AG04449 (cell line): ENCODE results near the gene DUSP19.

Experiments
- CTCF ChIA-PET: fragments of 350-600 bp; formaldehyde crosslinking; extraction: SDS; loops from one replicate; lab custom pipeline; 2021; ENCODE audit warnings: antibody characterized with exemption; lab: Yijun Ruan, JAX
- POLR2A ChIA-PET: fragments of 400-600, 350-600 bp; formaldehyde crosslinking; extraction: SDS; loops from one replicate; lab custom pipeline; 2020; ENCODE audit warnings: antibody characterized with exemption, inconsistent platforms; lab: Yijun Ruan, JAX
- DNase-seq: peaks from one replicate; pipeline ENCODE4 v3.0.0-alpha.2; 2010; ENCODE audit warnings: low read depth, low spot score
- H3K4me3 ChIP-seq: 2 replicates; pipeline ENCODE4 v1.5.1; 2011; ENCODE audit warnings: low read depth, mild to moderate bottlenecking, control low read depth, low read length
- TF ChIP-seq, protein P1 (sequence below): IDR thresholded peaks from one replicate; pipeline ENCODE4 v1.5.1; 2011; ENCODE audit warnings: mild to moderate bottlenecking, moderate library complexity, low read length, control low read depth, inconsistent platforms; ENCODE audit not compliant: insufficient read depth; ENCODE audit errors: missing control alignments

The DUSP19 gene

DNA sequence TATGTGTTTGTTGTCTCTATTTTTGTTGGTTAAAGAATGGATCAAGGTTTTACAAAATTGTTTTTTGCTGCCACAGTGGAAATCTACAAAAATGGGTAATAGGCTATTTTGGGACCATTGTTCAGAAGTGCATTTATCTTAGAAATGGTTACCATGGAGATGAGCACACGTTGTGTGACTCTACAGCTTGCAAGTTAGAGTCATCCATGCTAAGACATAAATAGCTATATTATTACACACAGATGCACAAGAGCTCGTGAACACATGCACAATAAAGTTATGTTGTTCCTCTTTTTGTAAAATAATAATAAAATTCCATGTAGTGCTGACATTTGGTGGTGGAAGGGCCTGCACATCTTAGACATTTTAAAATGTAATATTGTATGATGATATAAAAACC is 15.5 kb upstream of the DUSP19 start:
- DNase-seq: no peak
- CTCF ChIA-PET: interaction anchor here (0.9 kb wide), 2 partner anchors 8 to 23 kb away, joined by 3 read pairs; no protein-coding TSS in a partner anchor
- POLR2A ChIA-PET: interaction anchor here (1.0 kb wide), 1 partner anchor 15 kb away, joined by 3 read pairs; the partner anchor contains the start of gene DUSP19
- TF ChIP-seq, protein P1, sequence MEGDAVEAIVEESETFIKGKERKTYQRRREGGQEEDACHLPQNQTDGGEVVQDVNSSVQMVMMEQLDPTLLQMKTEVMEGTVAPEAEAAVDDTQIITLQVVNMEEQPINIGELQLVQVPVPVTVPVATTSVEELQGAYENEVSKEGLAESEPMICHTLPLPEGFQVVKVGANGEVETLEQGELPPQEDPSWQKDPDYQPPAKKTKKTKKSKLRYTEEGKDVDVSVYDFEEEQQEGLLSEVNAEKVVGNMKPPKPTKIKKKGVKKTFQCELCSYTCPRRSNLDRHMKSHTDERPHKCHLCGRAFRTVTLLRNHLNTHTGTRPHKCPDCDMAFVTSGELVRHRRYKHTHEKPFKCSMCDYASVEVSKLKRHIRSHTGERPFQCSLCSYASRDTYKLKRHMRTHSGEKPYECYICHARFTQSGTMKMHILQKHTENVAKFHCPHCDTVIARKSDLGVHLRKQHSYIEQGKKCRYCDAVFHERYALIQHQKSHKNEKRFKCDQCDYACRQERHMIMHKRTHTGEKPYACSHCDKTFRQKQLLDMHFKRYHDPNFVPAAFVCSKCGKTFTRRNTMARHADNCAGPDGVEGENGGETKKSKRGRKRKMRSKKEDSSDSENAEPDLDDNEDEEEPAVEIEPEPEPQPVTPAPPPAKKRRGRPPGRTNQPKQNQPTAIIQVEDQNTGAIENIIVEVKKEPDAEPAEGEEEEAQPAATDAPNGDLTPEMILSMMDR: no peak
- H3K4me3 ChIP-seq: no peak overlapping the region

GRCh38 chr2:183068561-183068960 is 10.0 kb upstream of the DUSP19 start:
- TF ChIP-seq, protein P1: no peak
- DNase-seq: no peak
- POLR2A ChIA-PET: no interaction called here
- CTCF ChIA-PET: interaction anchor here (0.6 to 6.2 kb wide), 3 partner anchors 8 to 11 kb away, joined by 3 to 30 read pairs (median 3); partner anchors contain the start of gene DUSP19
- no peak overlapping the region for H3K4me3 ChIP-seq

DNA sequence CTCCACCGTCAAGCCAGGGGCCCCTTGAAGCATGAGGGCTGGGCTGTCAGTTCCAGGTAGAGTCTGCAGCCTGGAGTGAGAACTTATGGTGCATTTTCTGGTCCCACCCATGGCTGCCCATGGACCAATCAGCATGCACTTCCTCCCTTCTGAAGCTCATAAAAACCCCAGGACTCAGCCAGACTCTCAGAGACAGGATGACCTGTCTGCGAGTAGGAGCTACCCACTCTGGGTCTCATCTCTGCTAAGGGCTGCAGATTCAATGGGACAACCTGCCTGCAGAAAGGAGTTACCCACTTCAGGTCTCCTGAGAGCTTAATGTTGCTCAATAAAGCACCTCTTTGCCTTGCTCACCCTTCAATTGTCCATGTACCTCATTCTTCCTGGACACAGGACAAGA is 9.4 kb upstream of the DUSP19 start:
- POLR2A ChIA-PET: no interaction called here
- no peak for DNase-seq
- CTCF ChIA-PET: interaction anchor here (0.6 to 6.2 kb wide), 3 partner anchors 9 to 32 kb away, joined by 3 to 30 read pairs (median 3); partner anchors contain the start of gene DUSP19
- TF ChIP-seq, protein P1: no peak
- H3K4me3 ChIP-seq: no peak overlapping the region

DNA sequence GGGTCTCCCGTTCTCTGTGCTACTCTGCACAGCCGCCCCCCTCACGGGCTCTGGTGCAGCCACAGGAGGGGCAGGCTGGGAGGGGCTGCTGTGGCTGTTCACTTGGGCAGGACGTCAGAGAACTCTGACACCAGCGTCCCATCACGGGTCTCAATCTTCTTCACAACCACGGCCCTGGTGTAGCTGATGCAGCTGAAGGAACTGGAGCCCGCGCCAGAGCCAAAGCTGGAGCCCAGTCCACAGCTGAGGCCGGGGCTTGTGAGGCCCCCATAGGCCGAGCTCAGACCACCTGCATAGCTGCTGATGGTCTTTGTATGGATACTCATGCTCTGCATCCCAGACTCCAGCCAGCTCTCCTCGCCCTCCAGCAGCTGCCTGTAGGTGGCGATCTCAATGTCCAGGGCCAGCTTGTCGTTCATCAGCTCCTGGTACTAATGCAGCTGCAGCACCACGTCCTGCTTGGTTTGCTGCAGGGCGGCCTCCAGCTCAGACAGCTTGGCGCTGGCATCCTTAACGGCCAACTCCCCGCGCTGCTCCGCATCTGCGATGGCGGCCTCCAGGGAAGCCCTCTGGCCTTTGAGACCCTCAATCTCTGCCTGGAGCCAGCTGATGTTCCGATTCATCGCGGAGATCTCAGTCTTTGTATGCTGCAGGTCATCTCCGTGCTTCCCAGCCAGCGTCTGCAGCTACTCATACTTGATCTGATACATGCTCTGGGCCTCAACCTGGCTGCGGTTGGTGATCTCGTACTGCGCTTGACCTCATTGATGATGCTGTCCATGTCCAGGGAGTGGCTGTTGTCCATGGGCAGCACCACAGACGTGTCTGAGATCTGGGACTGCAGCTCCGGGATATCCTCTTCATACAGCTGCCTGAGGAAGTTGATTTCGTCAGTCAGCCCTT is 7.4 kb upstream of the DUSP19 start:
- ChIA-PET CTCF (interaction anchor here (1.4 to 6.2 kb wide), 5 partner anchors 8 to 65 kb away, joined by 3 to 30 read pairs (median 4); partner anchors contain the start of gene DUSP19), POLR2A (interaction anchor here (0.6 kb wide), 1 partner anchor 54 kb away, joined by 4 read pairs; no protein-coding TSS in a partner anchor)
- DNase-seq: no peak

DNA sequence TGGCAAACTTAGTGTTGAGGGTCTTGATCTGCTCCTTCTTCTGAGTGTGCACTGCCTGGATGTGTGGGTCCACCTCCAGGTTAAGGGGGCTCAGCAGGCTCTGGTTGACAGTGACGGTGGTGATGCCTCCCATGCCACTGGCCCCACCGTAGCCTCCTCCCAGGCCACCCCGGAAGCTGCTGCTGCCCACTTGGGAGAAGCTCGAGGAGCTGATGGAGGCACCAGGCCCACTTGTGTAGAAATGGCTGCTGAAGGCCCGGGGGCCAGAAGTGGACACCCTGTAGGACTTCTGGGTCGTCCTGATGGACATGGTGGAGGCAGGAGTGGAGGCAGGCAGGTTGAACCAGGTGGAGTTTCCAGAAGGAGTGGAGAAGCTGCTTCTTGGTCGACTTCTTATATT is 6.4 kb upstream of the DUSP19 start:
- POLR2A ChIA-PET: no interaction called here
- H3K4me3 ChIP-seq: no peak overlapping the region
- CTCF ChIA-PET: interaction anchor here (1.5 to 1.9 kb wide), 3 partner anchors 9 to 24 kb away, joined by 3 to 8 read pairs (median 4); no protein-coding TSS in a partner anchor
- no peak for DNase-seq
- TF ChIP-seq, protein P1: no peak

More for the DNA sequence above, 7.4 kb upstream of the DUSP19 start:
- no peak overlapping the region for H3K4me3 ChIP-seq
- TF ChIP-seq, protein P1: peak; percentile 72

DNA sequence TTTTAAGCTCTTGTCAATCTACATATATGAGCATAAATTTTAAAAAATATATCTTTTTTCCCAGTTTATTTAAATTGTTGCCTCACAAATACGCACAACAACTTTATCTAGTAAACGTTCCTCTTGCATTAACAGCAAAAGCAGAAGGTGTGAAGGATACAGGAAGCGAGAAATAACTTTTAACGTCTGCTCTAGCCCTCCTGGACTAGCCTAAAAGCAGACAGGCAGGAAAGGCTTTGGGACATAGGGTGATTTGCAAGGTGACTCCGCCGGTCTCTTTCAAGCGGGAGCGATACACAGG is 434 bp upstream of the DUSP19 start:
- DNase-seq: no peak
- peak overlapping the region; percentile 70 for H3K4me3 ChIP-seq
- ChIA-PET CTCF (interaction anchor here (1.0 to 5.5 kb wide), 3 partner anchors 9 to 98 kb away, joined by 3 to 30 read pairs (median 4); no protein-coding TSS in a partner anchor), POLR2A (interaction anchor here (0.8 to 1.9 kb wide), 3 partner anchors 15 to 71 kb away, joined by 3 to 6 read pairs (median 3); no protein-coding TSS in a partner anchor)
- TF ChIP-seq, protein P1: no peak
